MG63 (cell line): ENCODE data around the gene MFN1. TPM values are rescaled to one million over a fixed set of nuclear protein-coding genes. Genes with fewer than 3 reads are reported as not detected.

Source experiments
- DNase-seq: peaks from one replicate; pipeline ENCODE4 v3.0.0-alpha.2; 2020
- H3K27me3 ChIP-seq: fragments of 250-450 bp; sonication (Bioruptor Pico); 2 replicates; pipeline ENCODE4 v1.5.1; 2020; ENCODE audit warnings: mild to moderate bottlenecking, moderate library complexity
- H3K36me3 ChIP-seq: fragments of 250-450 bp; sonication (Bioruptor Pico); 2 replicates; pipeline ENCODE4 v1.5.1; 2020; ENCODE audit warnings: mild to moderate bottlenecking, moderate library complexity
- H3K4me3 ChIP-seq: fragments of 250-450 bp; sonication (Bioruptor Pico); 2 replicates; pipeline ENCODE4 v1.5.1; 2020; ENCODE audit warnings: mild to moderate bottlenecking, moderate library complexity
- H3K9me3 ChIP-seq: fragments of 250-450 bp; sonication (Bioruptor Pico); 2 replicates; pipeline ENCODE4 v1.5.1; 2020; ENCODE audit warnings: mild to moderate bottlenecking, moderate library complexity
- total RNA-seq: library from RNA; depleted of rRNA; stranded (reverse); fragments of >200 nt; shearing (Covaris generic); gene quantifications from 2 replicates; pipeline ENCODE4 v1.2.3, GENCODE V29; 2014; ENCODE audit warnings: low replicate concordance

MFN1 gene
- total RNA-seq, 1 experiment from 2014 or later, result 40.8 TPM

GRCh38 chr3:179323197-179324110, 24.1 kb upstream of the MFN1 start:
- Histone ChIP-seq H3K4me3 (peak overlapping the region; percentile 89), H3K9me3 (no peaks in the 10 kb centered on the region), H3K27me3 (no peaks in the 10 kb centered on the region), H3K36me3 (peaks cover 45% of the 10 kb centered on the region)
- peak; percentile 80 for DNase-seq

DNA sequence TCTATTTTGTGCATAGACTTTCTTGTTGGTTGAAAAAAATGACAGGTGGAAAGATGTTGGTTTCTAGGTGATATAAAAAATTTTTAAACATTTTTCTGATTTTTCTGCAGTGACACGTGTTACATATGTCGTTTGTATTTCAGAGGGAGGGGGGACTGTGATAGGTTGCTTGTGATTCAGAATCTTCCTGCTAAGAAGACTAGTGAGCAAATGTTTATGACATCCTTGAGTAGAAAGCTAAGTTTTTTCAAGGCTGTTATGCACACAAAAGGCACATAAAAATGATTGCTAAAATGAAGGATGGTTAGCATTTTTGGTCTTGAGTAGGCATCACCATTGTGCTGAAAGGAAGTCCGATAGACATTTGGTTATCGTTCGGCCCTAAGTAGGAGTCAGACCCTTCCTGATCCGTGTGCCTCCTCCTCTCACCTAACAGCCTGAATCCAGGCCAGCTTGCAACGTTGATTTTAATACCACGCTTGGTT, 23.2 kb upstream of the MFN1 start:
- no peaks in the 10 kb centered on the region for H3K9me3 ChIP-seq
- peaks cover 53% of the 10 kb centered on the region for H3K36me3 ChIP-seq
- H3K4me3 ChIP-seq, result peak overlapping the region; percentile 89
- no peak for DNase-seq
- no peaks in the 10 kb centered on the region for H3K27me3 ChIP-seq

GRCh38 chr3:179330438-179330837, 17.1 kb upstream of the MFN1 start:
- no peak for DNase-seq
- Histone ChIP-seq H3K9me3 (no peaks in the 10 kb centered on the region), H3K4me3 (no peak overlapping the region), H3K36me3 (peaks cover 96% of the 10 kb centered on the region), H3K27me3 (no peaks in the 10 kb centered on the region)

DNA sequence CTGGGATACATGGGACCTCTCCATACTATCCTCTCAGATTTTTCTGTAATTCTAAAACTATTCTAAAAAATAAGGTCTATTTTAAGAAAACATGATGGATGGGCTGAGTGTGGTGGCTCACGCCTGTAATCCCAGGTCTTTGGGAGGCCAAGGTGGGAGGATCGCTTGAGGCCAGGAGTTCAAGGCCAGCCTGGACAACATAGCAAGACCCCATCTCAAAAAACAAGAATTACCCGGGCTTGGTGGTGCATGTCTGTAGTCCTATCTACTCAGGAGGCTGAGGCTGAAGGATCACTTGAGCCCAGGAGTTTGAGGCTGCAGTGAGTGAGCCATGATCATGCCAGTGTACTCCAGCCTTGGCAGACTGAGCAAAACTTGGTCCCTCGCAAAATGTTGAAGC, 15.3 kb upstream of the MFN1 start:
- Histone ChIP-seq H3K36me3 (peaks cover 91% of the 10 kb centered on the region), H3K27me3 (no peaks in the 10 kb centered on the region), H3K4me3 (no peak overlapping the region), H3K9me3 (no peaks in the 10 kb centered on the region)
- DNase-seq, result no peak

GRCh38 chr3:179333084-179333483, 14.4 kb upstream of the MFN1 start:
- H3K9me3 ChIP-seq, result no peaks in the 10 kb centered on the region
- H3K36me3 ChIP-seq, result peaks cover 90% of the 10 kb centered on the region
- no peaks in the 10 kb centered on the region for H3K27me3 ChIP-seq
- H3K4me3 ChIP-seq, result no peak overlapping the region
- no peak for DNase-seq

- no peaks in the 10 kb centered on the region for H3K9me3 ChIP-seq
- H3K27me3 ChIP-seq, result no peaks in the 10 kb centered on the region
- no peak for DNase-seq
- peaks cover 59% of the 10 kb centered on the region for H3K36me3 ChIP-seq
- no peak overlapping the region for H3K4me3 ChIP-seq
Observed at GRCh38 chr3:179336345-179336929, 11.1 kb upstream of the MFN1 start.

DNA sequence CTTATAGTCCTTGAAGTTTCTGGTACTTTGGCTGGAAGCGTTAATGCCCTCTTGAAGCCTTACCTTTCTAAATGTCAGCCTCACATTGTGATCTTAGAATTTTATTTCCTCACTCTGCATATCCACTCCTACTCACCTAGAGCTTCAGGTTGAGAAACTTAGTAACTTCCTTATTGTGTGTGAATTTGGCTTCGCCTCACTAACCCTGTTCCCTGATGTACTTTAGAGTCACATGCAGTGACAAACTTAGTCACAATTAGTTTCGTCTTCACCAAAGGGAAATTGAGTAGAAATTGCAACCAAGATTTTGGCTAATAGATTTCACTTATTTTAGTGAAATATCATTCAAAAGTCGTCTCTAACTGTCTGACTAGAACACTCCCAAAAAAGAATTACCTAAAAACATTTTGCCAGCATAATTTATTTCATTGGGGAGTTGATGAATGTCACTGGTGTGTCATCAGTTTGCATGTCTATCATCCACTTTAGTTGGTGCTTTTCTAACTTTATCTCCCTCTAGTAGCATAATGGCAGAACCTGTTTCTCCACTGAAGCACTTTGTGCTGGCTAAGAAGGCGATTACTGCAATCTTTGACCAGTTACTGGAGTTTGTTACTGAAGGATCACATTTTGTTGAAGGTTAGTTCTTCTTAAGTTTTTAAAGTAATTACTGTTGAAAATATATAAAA, 960 bp downstream of the MFN1 start:
- Histone ChIP-seq H3K27me3 (no peaks in the 10 kb centered on the region), H3K9me3 (no peaks in the 10 kb centered on the region), H3K36me3 (peaks cover 25% of the 10 kb centered on the region), H3K4me3 (peak overlapping the region; percentile 89)
- no peak for DNase-seq

- Histone ChIP-seq H3K27me3 (no peaks in the 10 kb centered on the region), H3K9me3 (no peaks in the 10 kb centered on the region), H3K4me3 (no peak overlapping the region), H3K36me3 (peaks cover 82% of the 10 kb centered on the region)
- DNase-seq, result no peak
Observed at GRCh38 chr3:179355996-179356395, 8.5 kb downstream of the MFN1 start.

DNA sequence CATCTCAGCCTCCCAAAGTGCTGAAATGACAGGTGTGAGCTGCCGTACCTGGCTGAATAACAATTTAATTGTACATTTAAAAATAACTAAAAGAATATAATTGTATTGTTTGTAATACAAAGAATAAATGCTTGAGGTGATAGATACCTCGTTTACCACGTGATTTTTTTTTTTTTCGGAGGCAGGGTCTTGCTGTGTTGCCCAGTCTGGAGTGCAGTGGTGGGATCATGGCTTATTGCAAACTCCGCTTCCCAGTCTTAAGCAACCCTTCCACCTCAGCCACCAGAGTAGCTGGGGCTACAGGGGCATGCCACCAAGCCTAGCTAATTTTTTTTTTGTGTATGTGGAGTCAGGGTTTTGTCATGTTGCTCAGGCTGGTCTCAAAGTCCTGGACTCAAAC, 15.8 kb downstream of the MFN1 start:
- DNase-seq, result no peak
- H3K36me3 ChIP-seq, result peaks cover 59% of the 10 kb centered on the region

DNA sequence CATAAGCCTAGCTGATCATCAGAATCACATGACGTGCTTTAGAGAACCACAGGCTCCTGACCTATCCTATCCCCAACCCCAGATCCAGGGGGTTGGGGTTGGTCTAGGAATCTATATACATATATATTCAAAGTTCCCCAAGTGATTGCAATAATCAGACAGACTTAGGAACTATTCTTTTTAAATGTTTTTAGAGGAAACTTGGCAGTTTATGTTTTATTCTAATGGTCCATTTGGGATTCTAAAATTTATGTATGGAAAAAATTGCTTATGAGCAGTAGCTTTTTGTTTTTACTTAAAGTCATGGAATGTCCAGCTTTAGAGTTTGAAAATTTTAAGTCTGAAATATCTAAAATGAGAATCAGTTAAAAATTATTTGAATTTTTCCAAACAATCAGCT, 22.1 kb downstream of the MFN1 start:
- DNase-seq, result no peak
- H3K9me3 ChIP-seq, result no peaks in the 10 kb centered on the region
- no peaks in the 10 kb centered on the region for H3K27me3 ChIP-seq
- H3K36me3 ChIP-seq, result peaks cover 34% of the 10 kb centered on the region
- no peak overlapping the region for H3K4me3 ChIP-seq

More for the DNA sequence above, 15.8 kb downstream of the MFN1 start:
- Histone ChIP-seq H3K9me3 (no peaks in the 10 kb centered on the region), H3K27me3 (no peaks in the 10 kb centered on the region), H3K4me3 (no peak overlapping the region)

DNA sequence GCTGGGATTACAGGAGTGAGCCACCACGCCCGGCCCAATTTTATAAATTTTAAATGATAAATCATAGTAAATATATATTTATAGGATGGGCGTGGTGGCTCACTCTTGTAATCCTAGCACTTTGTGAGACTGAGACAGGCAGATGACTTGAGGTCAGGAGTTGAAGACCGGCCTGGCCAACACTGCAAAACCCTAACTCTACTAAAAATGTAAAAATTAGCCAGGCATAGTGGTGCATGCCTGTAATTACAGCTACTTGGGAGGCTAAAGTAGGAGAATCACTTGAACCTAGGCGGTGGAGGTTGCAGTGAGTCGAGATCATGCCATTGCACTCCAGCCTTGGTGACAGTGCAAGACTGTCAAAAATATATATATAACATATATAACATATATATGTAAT, 26.4 kb downstream of the MFN1 start:
- Histone ChIP-seq H3K36me3 (peaks cover 26% of the 10 kb centered on the region), H3K9me3 (no peaks in the 10 kb centered on the region), H3K27me3 (no peaks in the 10 kb centered on the region), H3K4me3 (no peak overlapping the region)
- no peak for DNase-seq

DNA sequence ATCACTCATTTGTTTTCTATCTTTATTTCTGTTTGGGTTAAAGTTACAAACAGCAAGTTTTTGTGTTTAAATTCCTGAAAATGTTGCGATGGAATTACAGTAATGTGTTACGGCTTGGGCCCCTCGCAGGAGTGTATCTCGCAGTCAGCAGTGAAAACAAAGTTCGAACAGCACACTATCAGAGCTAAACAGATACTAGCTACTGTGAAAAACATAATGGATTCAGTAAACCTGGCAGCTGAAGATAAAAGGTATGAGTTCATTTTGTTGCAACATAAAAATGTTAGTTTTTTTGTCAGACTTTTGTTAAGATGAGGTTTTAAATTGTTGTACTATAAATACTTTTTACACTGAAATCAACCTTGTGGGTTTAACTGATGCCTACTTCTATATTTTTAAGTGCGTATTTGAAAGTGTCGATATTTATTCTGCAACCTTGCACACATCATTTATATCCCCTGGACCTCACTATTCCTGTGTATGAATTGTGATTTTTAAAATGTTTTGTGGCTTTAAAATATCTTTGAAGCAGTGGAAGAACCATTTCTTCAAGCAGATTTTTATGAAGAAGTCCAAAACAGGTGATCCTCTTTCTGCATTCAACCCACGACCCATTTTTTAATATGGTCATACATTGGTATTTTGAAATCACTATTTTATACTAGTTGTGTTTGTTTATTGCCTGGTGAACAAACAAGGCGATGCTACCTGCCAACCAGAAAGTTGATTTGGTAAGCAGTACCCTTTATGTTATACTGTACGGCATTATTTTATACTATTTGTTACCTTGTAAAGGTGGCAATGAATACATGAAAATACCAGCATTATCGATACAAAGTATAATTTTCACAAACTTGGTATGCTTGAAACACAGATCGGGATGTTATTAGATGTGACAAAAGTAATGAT, 27.8 kb downstream of the MFN1 start:
- Histone ChIP-seq H3K36me3 (peaks cover 30% of the 10 kb centered on the region), H3K27me3 (no peaks in the 10 kb centered on the region), H3K9me3 (no peaks in the 10 kb centered on the region), H3K4me3 (no peak overlapping the region)
- no peak for DNase-seq

- H3K27me3 ChIP-seq, result no peaks in the 10 kb centered on the region
- H3K9me3 ChIP-seq, result no peaks in the 10 kb centered on the region
- H3K4me3 ChIP-seq, result no peak overlapping the region
- H3K36me3 ChIP-seq, result peaks cover 29% of the 10 kb centered on the region
- no peak for DNase-seq
Observed at GRCh38 chr3:179376474-179376873, 29.0 kb downstream of the MFN1 start.

DNA sequence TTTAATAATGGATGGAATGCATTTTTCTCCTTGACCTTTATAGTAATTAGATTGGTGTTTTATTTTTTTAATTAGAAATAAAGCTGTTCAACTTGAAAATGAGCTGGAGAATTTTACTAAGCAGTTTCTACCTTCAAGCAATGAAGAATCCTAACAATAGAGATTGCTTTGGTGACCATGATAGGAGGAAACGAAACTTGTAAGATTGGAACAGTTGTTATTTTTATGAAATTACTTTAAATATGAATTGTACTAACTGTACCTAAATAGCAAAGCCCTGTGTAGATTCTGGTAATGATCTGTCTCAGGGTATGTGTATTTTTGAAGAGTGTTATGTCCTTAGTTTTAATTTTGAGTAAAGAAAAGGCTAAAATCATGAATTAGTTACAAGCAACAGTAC, 44.4 kb downstream of the MFN1 start:
- Histone ChIP-seq H3K27me3 (no peaks in the 10 kb centered on the region), H3K4me3 (no peak overlapping the region), H3K9me3 (no peaks in the 10 kb centered on the region), H3K36me3 (peaks cover 41% of the 10 kb centered on the region)
- DNase-seq, result no peak

GRCh38 chr3:179398574-179399231, 51.2 kb downstream of the MFN1 start:
- DNase-seq, result no peak
- no peak overlapping the region for H3K4me3 ChIP-seq
- no peaks in the 10 kb centered on the region for H3K9me3 ChIP-seq
- peaks cover 72% of the 10 kb centered on the region for H3K36me3 ChIP-seq
- no peaks in the 10 kb centered on the region for H3K27me3 ChIP-seq

- H3K36me3 ChIP-seq, result peaks cover 67% of the 10 kb centered on the region
- no peak for DNase-seq
Observed at GRCh38 chr3:179401561-179401960, 54.1 kb downstream of the MFN1 start.

More at GRCh38 chr3:179401561-179401960, 54.1 kb downstream of the MFN1 start:
- no peaks in the 10 kb centered on the region for H3K9me3 ChIP-seq
- H3K27me3 ChIP-seq, result no peaks in the 10 kb centered on the region
- no peak overlapping the region for H3K4me3 ChIP-seq
